Esophagus muscularis mucosa (tissue), 4 donors: ENCODE results near the gene GCC1.

ENCODE experiments used
- EP300 ChIP-seq: sonication (generic); formaldehyde crosslinking; IDR thresholded peaks from one replicate; pipeline ENCODE4 v1.6.1; 2017; ENCODE audit warnings: antibody characterized with exemption
- POLR2A ChIP-seq: fragments of 450-650 bp; IDR thresholded peaks from one replicate; pipeline ENCODE4 v1.6.1; 2017; ENCODE audit warnings: antibody characterized with exemption, moderate library complexity, mild to moderate bottlenecking, low read depth
- TF ChIP-seq, protein P1 (sequence below), 3 experiments: fragments of 200-600 bp in 2 of 3; fragments of 450-650 bp in 1 of 3; sonication (generic) in 2 of 3; IDR thresholded peaks; one replicate each; pipeline ENCODE4 v1.5.1; 2017 to 2019; ENCODE audit warnings: antibody characterized with exemption in 3 of 3, mild to moderate bottlenecking in 2 of 3, moderate library complexity in 1 of 3

DNA sequence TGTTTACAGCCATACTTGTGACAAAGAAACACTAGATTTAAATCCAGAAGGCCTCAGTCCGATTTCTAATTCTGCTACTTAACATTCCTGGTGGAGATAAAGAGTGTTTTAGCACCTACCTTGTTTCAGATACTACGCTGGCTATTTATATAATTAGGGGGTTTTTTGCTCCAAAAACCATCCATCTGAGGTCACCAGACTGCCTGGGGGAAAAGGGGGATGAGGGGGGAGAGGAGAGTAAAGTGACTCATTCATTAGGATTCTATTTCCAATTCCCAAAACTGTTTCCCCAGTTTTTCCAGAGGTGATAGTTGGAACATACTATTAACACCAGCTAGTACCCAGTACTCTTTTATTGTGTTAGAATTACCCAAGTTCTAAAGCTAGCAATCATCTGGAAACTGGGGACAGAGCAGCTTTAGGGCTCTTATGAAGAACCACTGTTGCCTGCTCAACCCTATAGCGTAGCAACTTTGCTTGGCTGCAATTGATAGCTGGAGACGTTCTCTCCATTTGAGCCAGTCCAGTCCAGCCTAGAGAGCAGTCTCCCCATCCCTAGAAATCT, 6.6 kb downstream of the GCC1 start:
- TF ChIP-seq, protein P1, sequence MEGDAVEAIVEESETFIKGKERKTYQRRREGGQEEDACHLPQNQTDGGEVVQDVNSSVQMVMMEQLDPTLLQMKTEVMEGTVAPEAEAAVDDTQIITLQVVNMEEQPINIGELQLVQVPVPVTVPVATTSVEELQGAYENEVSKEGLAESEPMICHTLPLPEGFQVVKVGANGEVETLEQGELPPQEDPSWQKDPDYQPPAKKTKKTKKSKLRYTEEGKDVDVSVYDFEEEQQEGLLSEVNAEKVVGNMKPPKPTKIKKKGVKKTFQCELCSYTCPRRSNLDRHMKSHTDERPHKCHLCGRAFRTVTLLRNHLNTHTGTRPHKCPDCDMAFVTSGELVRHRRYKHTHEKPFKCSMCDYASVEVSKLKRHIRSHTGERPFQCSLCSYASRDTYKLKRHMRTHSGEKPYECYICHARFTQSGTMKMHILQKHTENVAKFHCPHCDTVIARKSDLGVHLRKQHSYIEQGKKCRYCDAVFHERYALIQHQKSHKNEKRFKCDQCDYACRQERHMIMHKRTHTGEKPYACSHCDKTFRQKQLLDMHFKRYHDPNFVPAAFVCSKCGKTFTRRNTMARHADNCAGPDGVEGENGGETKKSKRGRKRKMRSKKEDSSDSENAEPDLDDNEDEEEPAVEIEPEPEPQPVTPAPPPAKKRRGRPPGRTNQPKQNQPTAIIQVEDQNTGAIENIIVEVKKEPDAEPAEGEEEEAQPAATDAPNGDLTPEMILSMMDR (IDR thresholded peaks at IDR 0.05): no peak
- TF ChIP-seq EP300 (no peak), POLR2A (no peak)
